Fibroblast of lung (primary cell): ENCODE results near the gene RBMS1. TPM values are rescaled to one million over a fixed set of nuclear protein-coding genes. Genes with fewer than 3 reads are reported as not detected.

Experiments
- DNase-seq, 2 donors: peaks; one replicate each; pipeline versions ENCODE4 v3.0.0 to v3.0.0-alpha.2; 2010; ENCODE audit warnings: low read depth in 2 of 2
- H2AFZ ChIP-seq: 2 replicates; pipeline ENCODE4 v1.5.1; 2012; ENCODE audit warnings: low read length, control low read depth, inconsistent platforms
- H3K27ac ChIP-seq: 2 replicates; pipeline ENCODE4 v1.5.1; 2011; ENCODE audit warnings: low read length, control low read depth; ENCODE audit not compliant: insufficient read depth
- H3K27me3 ChIP-seq: 2 replicates; pipeline ENCODE4 v1.5.1; 2011; ENCODE audit warnings: mild to moderate bottlenecking, low read length; ENCODE audit not compliant: control insufficient read depth, insufficient read depth
- H3K36me3 ChIP-seq: 2 replicates; pipeline ENCODE4 v1.5.1; 2011; ENCODE audit warnings: low read length; ENCODE audit not compliant: control insufficient read depth, insufficient read depth
- H3K4me1 ChIP-seq: 2 replicates; pipeline ENCODE4 v1.5.1; 2011; ENCODE audit warnings: low read length; ENCODE audit not compliant: control insufficient read depth, insufficient read depth; ENCODE audit errors: extremely low read depth
- H3K4me2 ChIP-seq: 2 replicates; pipeline ENCODE4 v1.5.1; 2011; ENCODE audit warnings: low read length, control low read depth; ENCODE audit not compliant: insufficient read depth; ENCODE audit errors: extremely low read depth
- H3K4me3 ChIP-seq, 4 experiments: fragments of 200-600 bp in 1 of 4; sonication (generic) in 1 of 4; replicated peaks in 1 of 4; 2 replicates each; pipeline ENCODE4 v1.5.1; 2011 to 2016; ENCODE audit warnings: low read length in 4 of 4, low read depth in 3 of 4, mild to moderate bottlenecking in 3 of 4, control low read depth in 2 of 4, inconsistent platforms in 1 of 4, mixed read lengths in 1 of 4; ENCODE audit not compliant: insufficient read depth in 1 of 4; ENCODE audit errors: control extremely low read depth in 1 of 4
- H3K79me2 ChIP-seq: 2 replicates; pipeline ENCODE4 v1.5.1; 2012; ENCODE audit warnings: mild to moderate bottlenecking, low read length, inconsistent platforms; ENCODE audit not compliant: control insufficient read depth, insufficient read depth
- H3K9ac ChIP-seq: 2 replicates; pipeline ENCODE4 v1.5.1; 2011; ENCODE audit warnings: mild to moderate bottlenecking, low read length, control low read depth; ENCODE audit not compliant: insufficient read depth
- H3K9me3 ChIP-seq: 2 replicates; pipeline ENCODE4 v1.5.1; 2012; ENCODE audit warnings: low read depth, low read length; ENCODE audit not compliant: control insufficient read depth, insufficient read depth
- H4K20me1 ChIP-seq: 2 replicates; pipeline ENCODE4 v1.5.1; 2011; ENCODE audit warnings: low read length; ENCODE audit not compliant: control insufficient read depth, insufficient read depth; ENCODE audit errors: extremely low read depth
- CTCF ChIP-seq, 2 donors: IDR thresholded peaks in 1 of 2; conservative IDR thresholded peaks in 1 of 2; 1 replicate in 1 of 2; 2 replicates in 1 of 2; pipeline ENCODE4 v1.5.1; 2011 to 2012; ENCODE audit warnings: low read length in 2 of 2, control low read depth in 1 of 2, inconsistent platforms in 1 of 2, low read depth in 1 of 2, mild to moderate bottlenecking in 1 of 2
- EZH2 ChIP-seq: IDR thresholded peaks from 2 replicates; pipeline ENCODE4 v1.5.1; 2012; ENCODE audit warnings: low read length, control low read depth, mild to moderate bottlenecking; ENCODE audit errors: missing control alignments
- polyA plus RNA-seq, 2 donors: library from polyadenylated mRNA; depleted of rRNA in 1 of 2; stranded (reverse) in 1 of 2; unstranded in 1 of 2; fragments of >200 nt; gene quantifications; 2 replicates each; pipeline ENCODE4 v1.2.1, GENCODE V29; 2011 to 2012; ENCODE audit warnings: missing spikeins in 1 of 2
- total RNA-seq: library from RNA; depleted of rRNA; stranded (reverse); fragments of >200 nt; gene quantifications from 2 replicates; pipeline ENCODE4 v1.2.1, GENCODE V29; 2014

Gene RBMS1
- total and polyA plus RNA-seq, 2 donors (not counting 1 experiment from before 2014, with no cell fraction given) = 77.3 to 146 TPM

- Histone ChIP-seq H3K27ac (no peak overlapping the region), H3K9ac (no peak overlapping the region), H2AFZ (no peak overlapping the region), H3K4me1 (no peaks in the 10 kb centered on the region), H3K36me3 (no peaks in the 10 kb centered on the region), H4K20me1 (no peaks in the 10 kb centered on the region), H3K9me3 (no peaks in the 10 kb centered on the region), H3K27me3 (no peaks in the 10 kb centered on the region), H3K79me2 (no peaks in the 10 kb centered on the region), H3K4me3 (no peak overlapping the region), H3K4me2 (no peak overlapping the region)
- DNase-seq = no peak
- TF ChIP-seq EZH2 = no peak
- no peak for TF ChIP-seq CTCF (conservative IDR thresholded peaks at IDR 0.05 in 1 of 2, IDR thresholded peaks at IDR 0.05 in 1 of 2; ENCODE audit: low read depth in 1 of 2, low read length in 2 of 2)
Measured at GRCh38 chr2:160534249-160534648, 40.6 kb upstream of the RBMS1 start.

GRCh38 chr2:160533482-160533881, 39.9 kb upstream of the RBMS1 start:
- H3K27ac ChIP-seq = no peak overlapping the region
- H3K36me3 ChIP-seq = no peaks in the 10 kb centered on the region
- no peaks in the 10 kb centered on the region for H3K9me3 ChIP-seq
- no peaks in the 10 kb centered on the region for H3K79me2 ChIP-seq
- no peak overlapping the region for H3K4me2 ChIP-seq
- DNase-seq = no peak
- H3K4me1 ChIP-seq = no peaks in the 10 kb centered on the region
- H3K27me3 ChIP-seq = no peaks in the 10 kb centered on the region
- no peak overlapping the region for H3K4me3 ChIP-seq
- H4K20me1 ChIP-seq = no peaks in the 10 kb centered on the region
- no peak for TF ChIP-seq CTCF (conservative IDR thresholded peaks at IDR 0.05 in 1 of 2, IDR thresholded peaks at IDR 0.05 in 1 of 2; ENCODE audit: low read depth in 1 of 2, low read length in 2 of 2)
- TF ChIP-seq EZH2 = no peak
- H2AFZ ChIP-seq = no peak overlapping the region
- H3K9ac ChIP-seq = no peak overlapping the region

GRCh38 chr2:160532388-160532787, 38.8 kb upstream of the RBMS1 start:
- no peak overlapping the region for H3K27ac ChIP-seq
- no peaks in the 10 kb centered on the region for H3K79me2 ChIP-seq
- H3K4me1 ChIP-seq = no peaks in the 10 kb centered on the region

More at GRCh38 chr2:160532388-160532787, 38.8 kb upstream of the RBMS1 start:
- Histone ChIP-seq H3K4me3 (no peak overlapping the region), H3K4me2 (no peak overlapping the region), H2AFZ (no peak overlapping the region), H3K9ac (no peak overlapping the region), H3K9me3 (no peaks in the 10 kb centered on the region), H4K20me1 (no peaks in the 10 kb centered on the region), H3K27me3 (no peaks in the 10 kb centered on the region), H3K36me3 (no peaks in the 10 kb centered on the region)
- TF ChIP-seq CTCF (conservative IDR thresholded peaks at IDR 0.05 in 1 of 2, IDR thresholded peaks at IDR 0.05 in 1 of 2; ENCODE audit: low read depth in 1 of 2, low read length in 2 of 2) (no peak), EZH2 (no peak)
- no peak for DNase-seq
